ENCODE results near the gene PPA2. TPM values are rescaled to one million over a fixed set of nuclear protein-coding genes. Genes with fewer than 3 reads are reported as not detected.

PPA2 gene
- total RNA-seq, 4 donors from 2014 or later, result 71.5 to 142 (median 73.0) TPM

DNA sequence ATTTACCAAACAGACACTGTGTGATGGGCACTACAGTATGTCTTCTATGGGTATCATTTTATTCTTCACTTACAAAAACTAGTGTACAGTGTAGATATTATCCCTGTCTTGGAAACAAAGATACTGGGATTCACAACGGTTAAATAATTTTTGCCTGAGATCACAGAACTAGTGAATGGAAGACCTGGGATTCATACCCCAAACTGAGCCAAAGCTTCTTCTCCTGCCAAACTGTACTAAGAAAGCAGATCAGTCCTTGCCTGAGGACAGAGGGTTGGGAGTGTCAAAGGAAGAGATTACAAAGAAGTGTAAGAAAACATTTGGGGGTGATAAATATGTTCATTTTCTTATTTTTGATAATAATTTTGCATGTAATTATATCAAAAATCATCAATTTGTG, 43.1 kb downstream of the PPA2 start:
- no peak overlapping the region for H3K27ac ChIP-seq
- peaks cover 1 to 85% of the 10 kb centered on the region in 2 donors for H3K36me3 ChIP-seq
- H3K9me3 ChIP-seq, result no peaks in the 10 kb centered on the region
- WGBS, 2 donors (ENCODE audit: low coverage in 1 of 2), result 42 to 90% methylated on average over 1 of the region's 1 CpG
- no peak for ATAC-seq
- TF ChIP-seq POLR2A (IDR thresholded peaks at IDR 0.05), result no peak
- no peak for TF ChIP-seq POLR2AphosphoS5 (IDR thresholded peaks at IDR 0.05)
- TF ChIP-seq EP300 (IDR thresholded peaks at IDR 0.05), result no peak
- no peak for TF ChIP-seq CTCF (IDR thresholded peaks at IDR 0.05)
- H3K4me1 ChIP-seq, result no peaks in the 10 kb centered on the region
- no peaks in the 10 kb centered on the region for H3K27me3 ChIP-seq
- no peak overlapping the region for H3K4me3 ChIP-seq

DNA sequence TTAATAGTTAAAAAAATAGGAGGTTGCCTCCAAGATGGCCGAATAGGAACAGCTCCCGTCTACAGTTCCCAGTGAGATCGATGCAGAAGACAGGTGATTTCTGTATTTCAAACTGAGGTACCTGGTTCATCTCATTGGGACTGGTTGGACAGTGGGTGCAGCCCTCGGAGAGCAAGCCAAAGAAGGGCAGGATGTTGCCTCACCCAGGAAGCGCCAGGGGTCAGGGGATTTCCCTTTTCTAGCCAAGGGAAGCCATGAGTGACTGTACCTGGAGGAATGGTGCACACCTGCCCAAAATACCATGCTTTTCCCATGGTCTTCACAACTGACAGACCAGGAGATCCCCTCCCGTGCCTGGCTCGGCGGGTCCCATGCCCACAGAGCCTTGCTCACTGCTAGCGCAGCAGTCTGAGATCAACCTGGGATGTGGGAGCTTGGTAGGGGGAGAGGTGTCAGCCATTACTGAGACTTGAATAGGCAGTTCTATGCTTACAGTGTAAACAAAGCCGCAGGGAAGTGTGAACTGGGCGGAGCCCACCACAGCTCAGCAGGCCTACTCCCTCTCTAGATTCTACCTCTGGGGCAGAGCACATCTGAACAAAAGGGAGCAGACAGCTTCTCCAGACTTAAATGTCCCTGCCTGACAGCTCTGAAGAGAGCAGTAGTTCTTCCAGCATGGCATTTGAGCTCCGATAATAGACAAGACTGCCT, 47.5 kb downstream of the PPA2 start:
- Histone ChIP-seq H3K4me3 (no peak overlapping the region), H3K9me3 (no peaks in the 10 kb centered on the region), H3K27me3 (no peaks in the 10 kb centered on the region), H3K27ac (no peak overlapping the region), H3K4me1 (no peaks in the 10 kb centered on the region), H3K36me3 (peaks cover 0 to 72% of the 10 kb centered on the region in 2 donors)
- ATAC-seq, result no peak
- 87 to 91% methylated on average over 5 to 9 of the region's 12 CpGs for WGBS, 2 donors (ENCODE audit: low coverage in 1 of 2)
- TF ChIP-seq EP300 (IDR thresholded peaks at IDR 0.05) (no peak), POLR2A (IDR thresholded peaks at IDR 0.05) (no peak), CTCF (IDR thresholded peaks at IDR 0.05) (no peak), POLR2AphosphoS5 (IDR thresholded peaks at IDR 0.05) (no peak)

DNA sequence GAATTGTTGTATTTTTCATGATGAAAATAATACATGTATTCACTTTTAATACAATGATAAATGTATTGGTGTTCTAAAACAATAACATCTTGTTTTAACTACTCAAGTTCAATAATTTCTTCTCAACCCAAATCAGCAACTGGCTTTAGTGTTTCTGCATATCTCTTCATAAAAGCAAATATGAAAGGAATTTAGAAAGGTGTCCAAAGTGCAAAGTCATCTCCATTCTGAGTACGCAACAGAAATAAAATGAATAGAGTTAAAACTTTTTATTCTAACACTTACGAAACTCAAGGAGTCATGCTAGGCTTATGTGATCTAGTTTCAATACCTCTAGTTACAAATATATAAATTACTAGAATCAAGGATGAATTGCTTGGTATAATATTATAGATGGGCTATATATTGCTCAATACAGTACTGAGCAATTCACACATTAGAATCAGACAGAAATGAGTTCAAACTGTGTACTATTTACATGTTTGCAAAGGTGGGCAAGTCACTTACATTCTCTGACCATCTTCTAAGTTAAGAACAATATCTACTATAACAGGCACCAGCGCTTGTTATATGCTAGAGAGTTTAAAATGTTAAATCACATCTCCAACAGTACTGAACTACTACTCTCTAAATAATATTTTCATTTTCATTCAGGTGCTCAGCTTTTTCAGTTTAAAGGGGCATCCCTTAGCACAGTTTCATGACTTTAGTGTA, 51.5 kb downstream of the PPA2 start:
- ATAC-seq, result no peak
- Histone ChIP-seq H3K4me1 (no peaks in the 10 kb centered on the region), H3K9me3 (no peaks in the 10 kb centered on the region), H3K36me3 (peaks cover 0 to 54% of the 10 kb centered on the region in 2 donors), H3K27me3 (no peaks in the 10 kb centered on the region), H3K27ac (no peak overlapping the region), H3K4me3 (no peak overlapping the region)
- WGBS, 2 donors (ENCODE audit: low coverage in 1 of 2), result 80 to 100% methylated on average over 3 of the region's 3 CpGs
- TF ChIP-seq EP300 (IDR thresholded peaks at IDR 0.05), result no peak
- no peak for TF ChIP-seq CTCF (IDR thresholded peaks at IDR 0.05)
- TF ChIP-seq POLR2AphosphoS5 (IDR thresholded peaks at IDR 0.05), result no peak
- no peak for TF ChIP-seq POLR2A (IDR thresholded peaks at IDR 0.05)

DNA sequence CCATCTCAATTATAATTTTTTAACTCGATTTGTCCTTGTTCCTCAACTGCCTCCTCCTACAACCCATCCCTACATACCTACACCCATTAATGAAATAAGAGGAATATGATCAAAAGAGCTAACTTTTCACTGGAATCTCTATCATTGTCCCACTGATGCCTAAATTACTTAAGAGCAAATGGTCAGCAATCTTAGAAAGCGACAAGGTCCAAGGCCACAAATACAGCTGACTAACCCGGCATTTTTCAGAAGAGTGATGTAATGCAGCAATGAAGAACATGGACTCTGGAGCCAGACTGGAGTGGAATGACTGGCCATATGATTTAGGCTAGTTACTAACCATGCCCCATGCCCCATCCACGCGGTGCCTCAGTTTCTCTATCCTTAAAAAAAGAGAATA, 56.2 kb downstream of the PPA2 start:
- H3K27ac ChIP-seq, result no peak overlapping the region
- H3K36me3 ChIP-seq, result peaks cover 0 to 37% of the 10 kb centered on the region in 2 donors
- no peak for ATAC-seq
- H3K9me3 ChIP-seq, result no peaks in the 10 kb centered on the region
- H3K27me3 ChIP-seq, result no peaks in the 10 kb centered on the region
- no peak overlapping the region for H3K4me3 ChIP-seq
- 92 to 95% methylated on average over 5 of the region's 5 CpGs for WGBS, 2 donors (ENCODE audit: low coverage in 1 of 2)
- TF ChIP-seq CTCF (IDR thresholded peaks at IDR 0.05) (no peak), POLR2AphosphoS5 (IDR thresholded peaks at IDR 0.05) (no peak), POLR2A (IDR thresholded peaks at IDR 0.05) (no peak), EP300 (IDR thresholded peaks at IDR 0.05) (no peak)
- no peaks in the 10 kb centered on the region for H3K4me1 ChIP-seq
